H1 (cell line): Measurements from ENCODE around the gene RBP3. TPM values are rescaled to one million over a fixed set of nuclear protein-coding genes. Genes with fewer than 3 reads are reported as not detected.

Source experiments
- CTCF ChIA-PET: fragments of 300-600 bp; sonication (Branson Sonifier 250); formaldehyde crosslinking; loops from one replicate; lab custom pipeline; 2021; ENCODE audit not compliant: partially characterized antibody; lab: Charles Lee
- POLR2A ChIA-PET: fragments of 300-600 bp; sonication (Branson Sonifier 250); formaldehyde crosslinking; loops from one replicate; lab custom pipeline; 2021; ENCODE audit warnings: inconsistent platforms; ENCODE audit not compliant: partially characterized antibody; lab: Charles Lee
- DNase-seq, 2 experiments: peaks; one replicate each; pipeline versions ENCODE4 v3.0.0 to v3.0.0-alpha.2; 2010 to 2022; ENCODE audit warnings: low spot score in 2 of 2, low read depth in 1 of 2, mixed read lengths in 1 of 2
- FAIRE-seq: peaks from 2 replicates; lab custom pipeline; 2011; peaks lifted over from hg19 to GRCh38; lab: Jason Lieb, UNC
- H2AFZ ChIP-seq: 2 replicates; pipeline ENCODE4 v1.8.1; 2012; ENCODE audit warnings: low read length, inconsistent platforms
- H2AK5ac ChIP-seq: 2 replicates; pipeline ENCODE4 v1.6.1; 2013; ENCODE audit warnings: low read depth, low read length
- H2BK120ac ChIP-seq: replicated peaks from 2 replicates; pipeline ENCODE3; 2013; ENCODE audit warnings: low read depth, low read length, inconsistent platforms
- H2BK12ac ChIP-seq: 2 replicates; pipeline ENCODE4 v1.6.1; 2013; ENCODE audit warnings: low read depth, low read length
- H2BK15ac ChIP-seq: 2 replicates; pipeline ENCODE4 v1.6.1; 2013; ENCODE audit warnings: low read length
- H2BK20ac ChIP-seq: 2 replicates; pipeline ENCODE4 v1.6.1; 2013; ENCODE audit warnings: low read length
- H2BK5ac ChIP-seq: 2 replicates; pipeline ENCODE4 v1.6.1; 2013; ENCODE audit warnings: low read depth, low read length
- H3K14ac ChIP-seq: 2 replicates; pipeline ENCODE4 v1.6.1; 2013; ENCODE audit warnings: inconsistent platforms; ENCODE audit not compliant: insufficient read length
- H3K18ac ChIP-seq: 2 replicates; pipeline ENCODE4 v1.6.1; 2013; ENCODE audit warnings: low read length; ENCODE audit errors: extremely low read depth
- H3K23ac ChIP-seq: 2 replicates; pipeline ENCODE4 v1.6.1; 2013; ENCODE audit warnings: inconsistent platforms; ENCODE audit not compliant: insufficient read length
- H3K23me2 ChIP-seq: 2 replicates; pipeline ENCODE4 v1.6.1; 2013; ENCODE audit warnings: low read depth, low read length
- H3K27ac ChIP-seq: 2 replicates; pipeline ENCODE4 v1.6.1; 2011; ENCODE audit warnings: low read depth, low read length, inconsistent platforms
- H3K27me3 ChIP-seq, 4 experiments: replicated peaks in 1 of 4; 1 replicate in 1 of 4; 2 replicates in 3 of 4; pipeline versions ENCODE4 v1.6.1 to v1.8.1; 2011 to 2013; ENCODE audit warnings: low read length in 3 of 4, mild to moderate bottlenecking in 3 of 4, inconsistent platforms in 2 of 4, mixed read lengths in 2 of 4, moderate library complexity in 1 of 4; ENCODE audit not compliant: control insufficient read depth in 3 of 4, insufficient read depth in 3 of 4; ENCODE audit errors: extremely low read depth in 1 of 4
- H3K36me3 ChIP-seq, 4 experiments: 2 replicates each; pipeline versions ENCODE4 v1.6.1 to v1.8.1; 2011 to 2013; ENCODE audit warnings: mild to moderate bottlenecking in 4 of 4, low read length in 3 of 4, moderate library complexity in 2 of 4, control low read depth in 1 of 4, inconsistent platforms in 1 of 4; ENCODE audit not compliant: insufficient read depth in 4 of 4, control insufficient read depth in 2 of 4
- H3K4ac ChIP-seq: replicated peaks from 2 replicates; pipeline ENCODE3; 2013; ENCODE audit warnings: low read length, low read depth, mixed read lengths, inconsistent platforms; ENCODE audit not compliant: insufficient read length
- H3K4me1 ChIP-seq, 4 experiments: replicated peaks in 1 of 4; 1 replicate in 1 of 4; 2 replicates in 3 of 4; pipeline versions ENCODE4 v1.6.1 to v1.8.1; 2011 to 2013; ENCODE audit warnings: low read length in 3 of 4, inconsistent platforms in 2 of 4, mixed read lengths in 1 of 4; ENCODE audit not compliant: insufficient read depth in 4 of 4, control insufficient read depth in 3 of 4
- H3K4me2 ChIP-seq, 2 experiments: 2 replicates each; pipeline versions ENCODE4 v1.6.1 to v1.8.1; 2011 to 2013; ENCODE audit warnings: low read depth in 2 of 2, low read length in 2 of 2, control low read depth in 1 of 2, inconsistent platforms in 1 of 2, mild to moderate bottlenecking in 1 of 2; ENCODE audit not compliant: insufficient read depth in 1 of 2
- H3K4me3 ChIP-seq, 4 experiments: fragments of 200-600, 300-600 bp in 1 of 4; sonication (generic), shearing (Covaris generic), sonication (Bioruptor Twin) in 1 of 4; 2 replicates each; pipeline versions ENCODE4 v1.5.1 to v1.8.1; 2011 to 2016; ENCODE audit warnings: low read length in 4 of 4, low read depth in 3 of 4, control low read depth in 2 of 4, inconsistent platforms in 2 of 4, mild to moderate bottlenecking in 2 of 4, mixed read lengths in 1 of 4, moderate library complexity in 1 of 4; ENCODE audit not compliant: insufficient read depth in 2 of 4; ENCODE audit errors: extremely low read depth in 1 of 4
- H3K56ac ChIP-seq: replicated peaks from 2 replicates; pipeline ENCODE3; 2013; ENCODE audit warnings: low read depth, mild to moderate bottlenecking, mixed read lengths, low read length, inconsistent platforms; ENCODE audit not compliant: insufficient read length
- H3K79me1 ChIP-seq: 2 replicates; pipeline ENCODE4 v1.6.1; 2013; ENCODE audit warnings: low read depth, low read length, control low read depth
- H3K79me2 ChIP-seq, 2 experiments: 2 replicates each; pipeline versions ENCODE4 v1.6.1 to v1.8.1; 2012 to 2013; ENCODE audit warnings: low read length in 2 of 2, mild to moderate bottlenecking in 2 of 2, inconsistent platforms in 1 of 2; ENCODE audit not compliant: insufficient read depth in 2 of 2, control insufficient read depth in 1 of 2
- H3K9ac ChIP-seq, 4 experiments: replicated peaks in 1 of 4; 1 replicate in 1 of 4; 2 replicates in 3 of 4; pipeline versions ENCODE4 v1.6.1 to v1.8.1; 2011 to 2013; ENCODE audit warnings: low read depth in 3 of 4, low read length in 3 of 4, control low read depth in 2 of 4, mild to moderate bottlenecking in 2 of 4, moderate library complexity in 2 of 4, inconsistent platforms in 1 of 4; ENCODE audit errors: extremely low read depth in 1 of 4
- H3K9me3 ChIP-seq, 2 experiments: 2 replicates each; pipeline versions ENCODE4 v1.6.1 to v1.8.1; 2012 to 2013; ENCODE audit warnings: mild to moderate bottlenecking in 2 of 2, moderate library complexity in 2 of 2, control low read depth in 1 of 2, inconsistent platforms in 1 of 2, low read depth in 1 of 2, low read length in 1 of 2, mixed read lengths in 1 of 2; ENCODE audit not compliant: insufficient read depth in 2 of 2
- H4K20me1 ChIP-seq, 2 experiments: replicated peaks in 1 of 2; 2 replicates each; pipeline versions ENCODE3 to v1.8.1; 2011 to 2013; ENCODE audit warnings: inconsistent platforms in 2 of 2, low read length in 2 of 2, mild to moderate bottlenecking in 1 of 2; ENCODE audit not compliant: insufficient read depth in 2 of 2, control insufficient read depth in 1 of 2
- H4K5ac ChIP-seq: 2 replicates; pipeline ENCODE4 v1.6.1; 2013; ENCODE audit warnings: low read length, low read depth, mixed read lengths, inconsistent platforms; ENCODE audit not compliant: insufficient read length
- H4K8ac ChIP-seq: 2 replicates; pipeline ENCODE4 v1.8.0; 2013; ENCODE audit warnings: mild to moderate bottlenecking, moderate library complexity, low read length, inconsistent platforms; ENCODE audit not compliant: insufficient read depth; ENCODE audit errors: extremely low read depth
- H4K91ac ChIP-seq: replicated peaks from 2 replicates; pipeline ENCODE3; 2013; ENCODE audit warnings: low read length, mixed read lengths, inconsistent platforms; ENCODE audit not compliant: insufficient read length
- CHD1 ChIP-seq: IDR thresholded peaks from 2 replicates; pipeline ENCODE4 v1.6.1; 2012; ENCODE audit warnings: low read depth, low read length, improper control_type of control experiment
- SIRT6 ChIP-seq: IDR thresholded peaks from one replicate; pipeline ENCODE4 v1.7.1; 2012; ENCODE audit warnings: low read length, inconsistent platforms
- WGBS, 2 experiments: shearing (Covaris generic) in 1 of 2; methylation state at CpG; one replicate each; pipeline versions ENCODE4 v1.1.6 to v1.1.7; 2013 to 2015; ENCODE audit warnings: low lambda C conversion rate in 2 of 2, mixed read lengths in 2 of 2, inconsistent platforms in 1 of 2, low coverage in 1 of 2, missing lambda C conversion rate in 1 of 2; ENCODE audit not compliant: insufficient replicate concordance in 2 of 2, insufficient coverage in 1 of 2, insufficient read length in 1 of 2; ENCODE audit errors: extremely low coverage in 1 of 2, missing lambda C conversion rate in 1 of 2; 5-methylcytosine and 5-hydroxymethylcytosine counted together
- polyA plus RNA-seq, 7 experiments: library from polyadenylated mRNA; depleted of rRNA in 3 of 7; stranded (reverse) in 5 of 7; unstranded in 2 of 7; fragments of >200 nt in 5 of 7; fragments of 200-250 nt in 2 of 7; gene quantifications; 1 replicate in 5 of 7; 2 replicates in 1 of 7; 4 replicates in 1 of 7; pipeline versions ENCODE4 v1.2.1 to v1.2.3, GENCODE V29; 2011 to 2013; ENCODE audit warnings: missing spikeins in 2 of 7, mixed read lengths in 2 of 7
- total RNA-seq: library from RNA; stranded (reverse); fragmentation: NEBNext Ultra II Directional; extraction: Animal tissue kit (Norgen Biotek cat#: 25700); gene quantifications from 2 replicates; pipeline ENCODE4 v1.2.1, GENCODE V29; 2021

RBP3 gene
- total and polyA plus RNA-seq, 2 of the 8 experiments (the other 6 are each of a cell fraction or from before 2014, with no cell fraction given), result not detected

DNA sequence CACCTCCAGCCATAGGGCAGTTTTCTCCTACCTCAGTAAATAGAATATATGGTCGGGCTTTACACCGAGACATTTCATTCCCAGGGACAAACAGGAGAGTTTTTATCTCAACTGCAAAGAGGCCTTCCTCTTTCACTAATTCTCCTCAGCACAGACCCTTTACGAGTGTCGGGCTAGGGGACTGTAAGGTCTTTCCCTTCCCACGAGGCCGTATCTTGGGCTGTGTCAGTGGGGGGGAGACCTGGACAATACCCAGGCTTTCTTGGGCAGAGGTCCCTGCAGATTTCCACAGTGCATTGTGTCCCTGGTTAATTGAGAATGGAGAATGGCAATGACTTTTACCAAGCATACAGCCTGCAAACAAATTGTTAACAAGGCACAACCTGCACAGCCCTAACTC lies 49.1 kb downstream of the RBP3 start:
- Histone ChIP-seq H3K4ac (no peak overlapping the region), H3K23me2 (no peaks in the 10 kb centered on the region), H2AK5ac (no peak overlapping the region), H3K79me2 (no peaks in the 10 kb centered on the region), H4K91ac (no peak overlapping the region), H3K9ac (no peak overlapping the region), H2AFZ (no peak overlapping the region), H2BK20ac (no peak overlapping the region), H3K56ac (no peak overlapping the region), H2BK5ac (no peak overlapping the region), H3K9me3 (no peaks in the 10 kb centered on the region), H3K14ac (no peak overlapping the region), H2BK120ac (no peak overlapping the region), H4K8ac (no peak overlapping the region), H3K27me3 (no peaks in the 10 kb centered on the region; a peak in 1 of 7 replicates), H3K79me1 (no peaks in the 10 kb centered on the region), H3K4me1 (peaks cover 2 to 6% (median 3%) of the 10 kb centered on the region in 4 experiments; a peak in 6 of 7 replicates), H3K23ac (no peak overlapping the region), H3K27ac (no peak overlapping the region), H3K18ac (no peak overlapping the region), H2BK15ac (no peak overlapping the region), H2BK12ac (no peak overlapping the region), H4K5ac (no peak overlapping the region), H3K4me2 (no peak overlapping the region), H3K4me3 (no peak overlapping the region), H3K36me3 (no peaks in the 10 kb centered on the region), H4K20me1 (no peaks in the 10 kb centered on the region)
- no peak for FAIRE-seq
- ChIA-PET POLR2A (no interaction called here), CTCF (interaction anchor here (1.2 kb wide), 1 partner anchor 35 kb away, joined by 5 read pairs; no protein-coding TSS in a partner anchor)
- DNase-seq, result no peak
- 82% methylated on average over 6 of the region's 6 CpGs; no CpG with 5 or more reads in 1 of the 2 experiments for whole genome bisulfite sequencing, 2 experiments
- TF ChIP-seq SIRT6, result no peak
- no peak for TF ChIP-seq CHD1
